OCI-LY3 (cell line): Measurements from ENCODE around the gene SLC22A2.

Experiments
- H2AFZ ChIP-seq: fragments of 200-600, 300-600 bp; shearing (Covaris generic); 2 replicates; pipeline ENCODE4 v1.6.0; 2014; ENCODE audit warnings: antibody characterized with exemption, low read depth, low read length
- H3K27ac ChIP-seq: fragments of 200-600, 300-600 bp; sonication (generic); 2 replicates; pipeline ENCODE4 v1.5.1; 2014; ENCODE audit warnings: mild to moderate bottlenecking, low read length, moderate library complexity, mixed read lengths
- H3K27me3 ChIP-seq: fragments of 200-600, 300-600 bp; sonication (generic); 2 replicates; pipeline ENCODE4 v1.6.1; 2014; ENCODE audit warnings: low read depth, low read length, mixed read lengths
- H3K36me3 ChIP-seq: fragments of 200-600, 300-600 bp; sonication (generic); replicated peaks from 2 replicates; pipeline ENCODE3; 2014; ENCODE audit warnings: low read depth, low read length, mixed read lengths
- H3K4me1 ChIP-seq: fragments of 300-600, 200-600 bp; sonication (generic); 2 replicates; pipeline ENCODE4 v1.6.1; 2014; ENCODE audit warnings: low read length, mixed read lengths
- H3K4me2 ChIP-seq: fragments of 200-600, 300-600 bp; sonication (generic); 2 replicates; pipeline ENCODE4 v1.6.1; 2014; ENCODE audit warnings: low read length, mixed read lengths
- H3K4me3 ChIP-seq: fragments of 300-600, 200-600 bp; sonication (generic); 2 replicates; pipeline ENCODE4 v1.5.1; 2014; ENCODE audit warnings: antibody characterized with exemption, mild to moderate bottlenecking, low read length, moderate library complexity
- H3K79me2 ChIP-seq: fragments of 300-600, 200-600 bp; shearing (Covaris generic); 2 replicates; pipeline ENCODE4 v1.6.1; 2014; ENCODE audit warnings: mild to moderate bottlenecking, low read length, mixed read lengths
- H3K9ac ChIP-seq: fragments of 300-600, 200-600 bp; shearing (Covaris generic); 2 replicates; pipeline ENCODE4 v1.6.0; 2014; ENCODE audit warnings: mild to moderate bottlenecking, low read length, moderate library complexity
- H3K9me3 ChIP-seq: fragments of 200-600, 300-600 bp; shearing (Covaris generic); 2 replicates; pipeline ENCODE4 v1.6.1; 2014; ENCODE audit warnings: low read length, mixed read lengths; ENCODE audit not compliant: insufficient read depth
- H4K20me1 ChIP-seq: fragments of 200-600, 300-600 bp; sonication (generic); 2 replicates; pipeline ENCODE4 v1.6.1; 2016; ENCODE audit warnings: low read length, mixed read lengths; ENCODE audit not compliant: insufficient read depth
- EZH2phosphoT487 ChIP-seq: fragments of 200-600 bp; shearing (Covaris generic); IDR thresholded peaks from 2 replicates; pipeline ENCODE4 v1.6.1; 2018; ENCODE audit warnings: antibody characterized with exemption, mixed run types, low read depth
- TF ChIP-seq, protein P1 (sequence below): fragments of 200-600, 300-600 bp; sonication (generic); IDR thresholded peaks from 2 replicates; pipeline ENCODE4 v1.5.1; 2014; ENCODE audit warnings: antibody characterized with exemption, low read length, low read depth

SLC22A2 gene

DNA sequence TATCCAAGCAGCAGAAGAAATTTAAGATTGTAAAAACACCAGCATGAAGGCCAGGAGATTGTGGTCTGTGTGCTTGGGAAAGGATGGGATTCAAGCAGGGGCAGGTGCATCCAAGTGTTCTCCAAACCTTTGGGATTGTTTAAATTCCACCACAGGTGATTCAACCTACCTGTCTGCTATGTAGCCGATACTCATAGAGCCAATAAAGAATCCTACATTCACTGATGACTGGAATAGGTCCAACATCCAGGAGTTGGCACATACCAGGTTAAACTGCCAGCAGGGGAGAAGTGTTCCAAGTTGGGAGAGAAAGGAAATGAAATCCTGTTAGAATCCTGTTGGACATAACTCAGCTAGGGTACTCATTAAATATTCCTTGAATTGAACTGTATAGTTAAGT lies 2.2 kb downstream of the SLC22A2 start:
- Histone ChIP-seq H3K4me3 (no peak overlapping the region), H3K4me2 (no peak overlapping the region), H3K79me2 (no peaks in the 10 kb centered on the region), H3K36me3 (no peaks in the 10 kb centered on the region), H4K20me1 (no peaks in the 10 kb centered on the region), H2AFZ (no peak overlapping the region), H3K27me3 (0 out of 2 replicates have a peak, but pooled peaks cover 4% of the 10 kb centered on the region), H3K9me3 (no peaks in the 10 kb centered on the region), H3K4me1 (no peaks in the 10 kb centered on the region), H3K27ac (no peak overlapping the region), H3K9ac (no peak overlapping the region)
- TF ChIP-seq EZH2phosphoT487, result no peak
- TF ChIP-seq, protein P1, sequence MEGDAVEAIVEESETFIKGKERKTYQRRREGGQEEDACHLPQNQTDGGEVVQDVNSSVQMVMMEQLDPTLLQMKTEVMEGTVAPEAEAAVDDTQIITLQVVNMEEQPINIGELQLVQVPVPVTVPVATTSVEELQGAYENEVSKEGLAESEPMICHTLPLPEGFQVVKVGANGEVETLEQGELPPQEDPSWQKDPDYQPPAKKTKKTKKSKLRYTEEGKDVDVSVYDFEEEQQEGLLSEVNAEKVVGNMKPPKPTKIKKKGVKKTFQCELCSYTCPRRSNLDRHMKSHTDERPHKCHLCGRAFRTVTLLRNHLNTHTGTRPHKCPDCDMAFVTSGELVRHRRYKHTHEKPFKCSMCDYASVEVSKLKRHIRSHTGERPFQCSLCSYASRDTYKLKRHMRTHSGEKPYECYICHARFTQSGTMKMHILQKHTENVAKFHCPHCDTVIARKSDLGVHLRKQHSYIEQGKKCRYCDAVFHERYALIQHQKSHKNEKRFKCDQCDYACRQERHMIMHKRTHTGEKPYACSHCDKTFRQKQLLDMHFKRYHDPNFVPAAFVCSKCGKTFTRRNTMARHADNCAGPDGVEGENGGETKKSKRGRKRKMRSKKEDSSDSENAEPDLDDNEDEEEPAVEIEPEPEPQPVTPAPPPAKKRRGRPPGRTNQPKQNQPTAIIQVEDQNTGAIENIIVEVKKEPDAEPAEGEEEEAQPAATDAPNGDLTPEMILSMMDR, result no peak

DNA sequence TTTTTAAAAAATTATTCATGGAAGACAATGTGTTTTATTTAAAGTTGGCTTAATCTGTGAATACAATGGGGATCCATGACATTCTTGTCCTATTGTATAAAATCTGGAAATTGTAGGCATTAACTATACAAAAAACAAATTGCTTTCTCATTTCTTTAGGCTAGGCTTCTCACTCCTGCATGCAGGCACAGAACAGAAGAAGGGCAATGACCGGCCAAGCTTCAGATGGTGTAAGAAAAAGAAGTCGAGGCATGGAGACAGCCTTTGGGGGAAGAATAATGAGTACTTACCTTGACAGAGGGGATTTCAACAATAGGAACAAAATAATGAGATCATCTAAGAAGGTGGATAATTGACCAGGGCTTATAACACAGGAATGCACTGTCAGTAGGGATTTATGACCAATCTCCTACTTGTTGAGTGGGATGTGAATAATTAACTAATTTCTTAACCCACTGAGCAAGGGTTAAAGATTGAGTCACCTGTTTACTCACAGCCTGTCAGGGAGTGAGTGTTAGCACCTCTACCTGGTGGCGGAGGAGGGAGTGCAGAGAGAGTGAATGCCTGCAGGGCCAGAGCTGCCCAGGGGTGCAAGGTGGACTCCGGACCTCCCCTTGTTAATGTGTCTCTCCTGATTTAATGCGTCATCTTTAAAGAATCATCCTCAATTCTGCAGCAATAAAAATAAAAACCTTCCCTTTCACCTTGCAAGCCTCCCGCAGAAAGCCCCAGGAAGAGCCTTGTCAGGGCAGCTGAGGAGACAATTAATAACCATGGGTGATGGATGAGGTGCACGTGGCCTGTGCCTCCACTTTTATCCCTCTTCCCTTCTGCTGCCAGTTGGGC lies 3.9 kb downstream of the SLC22A2 start:
- TF ChIP-seq, protein P1, result no peak
- no peak for TF ChIP-seq EZH2phosphoT487
- no peaks in the 10 kb centered on the region for H3K9me3 ChIP-seq
- H3K4me2 ChIP-seq, result no peak overlapping the region
- 0 out of 2 replicates have a peak, but pooled peaks cover 4% of the 10 kb centered on the region for H3K27me3 ChIP-seq
- no peaks in the 10 kb centered on the region for H3K4me1 ChIP-seq
- H4K20me1 ChIP-seq, result no peaks in the 10 kb centered on the region
- no peak overlapping the region for H3K4me3 ChIP-seq
- no peaks in the 10 kb centered on the region for H3K79me2 ChIP-seq
- no peak overlapping the region for H3K27ac ChIP-seq
- no peak overlapping the region for H2AFZ ChIP-seq
- no peak overlapping the region for H3K9ac ChIP-seq
- H3K36me3 ChIP-seq, result no peaks in the 10 kb centered on the region

DNA sequence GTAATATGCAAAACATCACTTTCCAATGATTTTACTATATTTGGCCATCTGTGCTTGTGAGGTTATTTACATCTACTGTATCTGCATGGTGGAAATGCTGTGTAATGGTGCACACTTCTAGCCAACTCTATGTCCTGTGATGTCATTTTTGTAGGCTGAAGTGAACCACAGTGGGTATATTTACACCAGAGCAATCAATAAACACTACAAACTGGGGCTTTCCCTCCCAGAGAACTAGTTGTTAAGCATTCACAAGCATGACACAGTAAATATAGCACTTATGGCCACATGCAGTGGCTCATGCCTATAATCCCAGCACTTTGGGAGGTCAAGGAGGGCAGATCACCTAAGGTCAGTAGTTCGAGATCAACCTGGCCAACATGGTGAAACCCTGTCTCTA lies 4.9 kb downstream of the SLC22A2 start:
- Histone ChIP-seq H2AFZ (no peak overlapping the region), H3K4me1 (no peaks in the 10 kb centered on the region), H3K36me3 (no peaks in the 10 kb centered on the region), H3K79me2 (no peaks in the 10 kb centered on the region), H3K9ac (no peak overlapping the region), H3K4me3 (no peak overlapping the region), H3K4me2 (no peak overlapping the region), H3K27ac (no peak overlapping the region), H3K27me3 (0 out of 2 replicates have a peak, but pooled peaks cover 4% of the 10 kb centered on the region), H3K9me3 (no peaks in the 10 kb centered on the region), H4K20me1 (no peaks in the 10 kb centered on the region)
- TF ChIP-seq, protein P1, result no peak
- no peak for TF ChIP-seq EZH2phosphoT487

DNA sequence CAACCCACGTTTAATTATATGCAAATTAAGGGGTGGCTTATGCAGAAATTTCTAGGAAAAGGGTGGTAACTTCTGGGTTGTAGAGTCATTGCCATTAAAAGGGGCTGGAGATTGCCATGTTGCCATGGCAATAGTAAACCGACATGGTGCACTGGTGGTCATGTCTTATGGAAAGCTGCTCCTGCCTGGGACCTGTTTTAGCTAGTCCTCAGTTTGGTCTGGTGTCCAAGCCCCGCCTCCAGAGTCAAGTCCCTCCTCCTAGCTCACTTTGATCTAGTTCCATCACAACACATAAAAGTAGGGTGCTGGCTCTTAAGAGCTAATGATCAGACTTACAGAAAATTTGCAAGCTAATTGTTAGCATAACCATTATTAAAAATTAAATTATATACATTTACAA lies 5.3 kb downstream of the SLC22A2 start:
- Histone ChIP-seq H3K4me3 (no peak overlapping the region), H2AFZ (no peak overlapping the region), H3K36me3 (no peaks in the 10 kb centered on the region), H3K27ac (no peak overlapping the region), H3K9ac (no peak overlapping the region), H3K27me3 (0 out of 2 replicates have a peak, but pooled peaks cover 4% of the 10 kb centered on the region), H3K9me3 (no peaks in the 10 kb centered on the region), H3K79me2 (no peaks in the 10 kb centered on the region), H4K20me1 (no peaks in the 10 kb centered on the region), H3K4me2 (no peak overlapping the region), H3K4me1 (no peaks in the 10 kb centered on the region)
- TF ChIP-seq EZH2phosphoT487, result no peak
- TF ChIP-seq, protein P1, result no peak
